ENCODE measurements around the gene ZSCAN20. TPM values are rescaled to one million over a fixed set of nuclear protein-coding genes. Genes with fewer than 3 reads are reported as not detected.

The ZSCAN20 gene
- total RNA-seq, 1 donor from 2014 or later, result 2.6 TPM

DNA sequence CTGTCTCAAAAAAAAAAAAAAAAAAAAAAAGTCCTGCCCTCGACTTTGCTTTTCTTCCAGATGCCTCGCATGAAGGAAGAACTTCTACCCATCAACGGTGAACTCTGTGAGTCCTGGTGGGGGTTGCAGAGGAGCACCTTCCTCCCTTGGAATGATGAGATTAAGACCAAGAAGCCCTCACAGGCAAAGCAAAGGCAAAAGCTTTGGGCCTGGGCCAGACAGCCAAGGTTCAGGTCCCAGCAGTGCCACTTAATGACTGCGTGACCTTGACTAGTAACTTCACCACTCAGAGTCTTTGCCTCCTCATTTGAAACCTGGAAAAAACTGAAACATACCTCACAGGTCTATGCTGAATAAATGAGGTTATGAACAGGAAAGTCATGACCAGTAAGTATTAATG, 55.5 kb downstream of the ZSCAN20 start:
- intact Hi-C loops (cut with micrococcal nuclease), result no loop called here

GRCh38 chr1:33529957-33530356, 57.5 kb downstream of the ZSCAN20 start:
- intact Hi-C loops (cut with micrococcal nuclease), result no loop called here

- intact Hi-C loops (cut with micrococcal nuclease), result no loop called here
Measured at GRCh38 chr1:33532250-33532649, 59.8 kb downstream of the ZSCAN20 start.

DNA sequence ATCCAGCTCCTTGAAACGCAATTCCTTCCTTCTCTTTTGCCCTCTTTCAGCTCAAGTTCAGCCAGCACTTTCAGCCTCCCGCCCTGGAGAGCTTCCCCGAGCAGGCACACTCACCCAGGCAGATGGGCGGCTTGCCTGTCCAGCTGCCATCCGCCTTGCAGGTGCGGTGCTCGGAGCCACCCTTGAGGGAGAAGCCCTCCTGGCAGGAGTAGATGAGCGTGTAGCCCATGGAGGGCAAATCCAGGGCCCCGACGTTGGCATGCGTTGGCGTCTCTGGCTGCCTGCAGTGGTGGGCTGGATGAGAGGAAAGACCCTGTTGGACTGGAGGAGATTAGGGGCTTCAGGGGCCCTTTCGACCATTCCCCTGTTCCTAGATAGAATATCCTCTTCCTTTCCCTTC, 60.5 kb downstream of the ZSCAN20 start:
- intact Hi-C loops (cut with micrococcal nuclease), result no loop called here

DNA sequence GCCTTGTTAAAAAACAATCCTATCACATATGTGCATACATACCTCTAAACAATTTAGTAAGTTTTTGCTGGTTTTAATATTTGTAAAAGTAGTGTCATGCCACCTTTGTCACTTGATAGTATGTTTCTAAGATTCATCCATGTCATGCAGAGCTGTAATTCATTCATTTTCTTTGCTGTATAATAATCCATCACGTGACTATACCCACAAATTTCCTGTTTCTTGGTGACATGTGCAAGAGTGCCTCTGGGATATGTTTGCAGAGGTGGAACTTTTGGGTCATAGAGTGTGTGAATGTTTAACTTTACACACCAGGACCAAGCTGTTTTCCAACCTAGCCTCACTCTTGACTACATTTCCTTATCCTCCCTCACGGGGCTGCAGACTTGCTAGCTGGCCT, 62.9 kb downstream of the ZSCAN20 start:
- intact Hi-C loops (cut with micrococcal nuclease), result no loop called here

DNA sequence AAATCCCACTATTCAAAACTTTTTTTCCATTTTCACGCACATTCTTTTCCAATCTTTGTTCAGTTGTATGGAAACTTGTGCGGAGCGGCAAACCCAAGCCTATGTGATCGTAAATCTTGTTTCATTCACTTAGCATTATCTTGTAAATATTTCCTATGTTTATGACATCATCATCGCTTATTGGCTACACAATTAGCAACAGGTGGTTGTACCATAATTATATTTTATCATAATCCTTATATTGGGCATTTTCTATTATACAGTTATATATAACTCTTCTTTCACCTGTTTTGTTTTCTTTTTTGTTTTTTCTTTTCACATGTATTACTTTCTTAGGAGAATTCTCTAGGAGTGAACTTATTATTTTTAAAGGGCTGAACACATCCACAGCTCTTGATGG, 65.4 kb downstream of the ZSCAN20 start:
- intact Hi-C loops (cut with micrococcal nuclease), result no loop called here

DNA sequence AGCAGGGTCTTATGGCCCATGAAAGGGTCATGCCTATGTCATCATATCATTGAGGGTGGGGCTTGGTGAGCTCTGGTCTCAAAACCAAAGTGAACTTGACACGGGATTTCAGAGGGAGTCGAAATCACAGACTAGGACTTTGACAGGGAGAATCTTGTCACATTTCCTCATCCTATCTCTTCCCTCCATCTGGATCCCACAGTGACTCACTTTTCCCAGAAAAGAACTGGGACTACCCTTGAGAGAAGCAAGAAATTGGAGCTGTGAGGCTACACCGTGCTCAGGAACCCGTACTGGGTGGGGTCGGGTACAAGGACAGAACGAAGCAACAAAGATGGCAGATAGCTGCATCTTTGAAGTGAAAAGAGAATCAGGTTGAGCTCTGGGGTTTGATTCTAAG, 69.5 kb downstream of the ZSCAN20 start:
- intact Hi-C loops (cut with micrococcal nuclease), result no loop called here

Other genes starting within 250 kb of the ZSCAN20 start
- 26.7 and 29.3 TPM in 2 replicates for gene ZNF362, start 216.2 kb upstream of the ZSCAN20 start, total RNA-seq
- not detected in 2 replicates for gene A3GALT2, start 151.5 kb upstream of the ZSCAN20 start, total RNA-seq
- 41.3 and 46.6 TPM in 2 replicates for gene PHC2, start 41.5 kb upstream of the ZSCAN20 start, total RNA-seq